GM20000 (cell line): ENCODE measurements around the gene CEACAM19.

Experiments
- DNase-seq: peaks from one replicate; pipeline ENCODE4 v3.0.0; 2012; ENCODE audit warnings: low spot score
- TF ChIP-seq, protein P1 (sequence below): IDR thresholded peaks from 2 replicates; pipeline ENCODE4 v1.5.1; 2012; ENCODE audit warnings: mild to moderate bottlenecking, control low read depth; ENCODE audit errors: extremely low read depth, missing control alignments

The CEACAM19 gene

DNA sequence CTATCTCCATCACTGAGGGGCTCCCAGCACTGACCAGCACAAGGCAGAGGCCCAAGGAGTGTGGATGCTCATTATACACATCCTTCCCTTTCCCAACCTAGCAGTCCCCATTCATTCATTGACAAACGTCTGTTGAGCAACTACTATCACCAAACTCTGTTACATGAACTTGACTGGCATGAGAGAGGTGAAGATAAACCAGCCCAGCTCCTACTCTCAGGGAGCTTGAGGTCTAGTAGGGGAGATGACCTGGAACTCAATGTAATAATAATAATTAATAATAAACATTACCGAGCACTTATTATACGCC, 18.8 kb downstream of the CEACAM19 start:
- TF ChIP-seq, protein P1, sequence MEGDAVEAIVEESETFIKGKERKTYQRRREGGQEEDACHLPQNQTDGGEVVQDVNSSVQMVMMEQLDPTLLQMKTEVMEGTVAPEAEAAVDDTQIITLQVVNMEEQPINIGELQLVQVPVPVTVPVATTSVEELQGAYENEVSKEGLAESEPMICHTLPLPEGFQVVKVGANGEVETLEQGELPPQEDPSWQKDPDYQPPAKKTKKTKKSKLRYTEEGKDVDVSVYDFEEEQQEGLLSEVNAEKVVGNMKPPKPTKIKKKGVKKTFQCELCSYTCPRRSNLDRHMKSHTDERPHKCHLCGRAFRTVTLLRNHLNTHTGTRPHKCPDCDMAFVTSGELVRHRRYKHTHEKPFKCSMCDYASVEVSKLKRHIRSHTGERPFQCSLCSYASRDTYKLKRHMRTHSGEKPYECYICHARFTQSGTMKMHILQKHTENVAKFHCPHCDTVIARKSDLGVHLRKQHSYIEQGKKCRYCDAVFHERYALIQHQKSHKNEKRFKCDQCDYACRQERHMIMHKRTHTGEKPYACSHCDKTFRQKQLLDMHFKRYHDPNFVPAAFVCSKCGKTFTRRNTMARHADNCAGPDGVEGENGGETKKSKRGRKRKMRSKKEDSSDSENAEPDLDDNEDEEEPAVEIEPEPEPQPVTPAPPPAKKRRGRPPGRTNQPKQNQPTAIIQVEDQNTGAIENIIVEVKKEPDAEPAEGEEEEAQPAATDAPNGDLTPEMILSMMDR: no peak
- no peak for DNase-seq

DNA sequence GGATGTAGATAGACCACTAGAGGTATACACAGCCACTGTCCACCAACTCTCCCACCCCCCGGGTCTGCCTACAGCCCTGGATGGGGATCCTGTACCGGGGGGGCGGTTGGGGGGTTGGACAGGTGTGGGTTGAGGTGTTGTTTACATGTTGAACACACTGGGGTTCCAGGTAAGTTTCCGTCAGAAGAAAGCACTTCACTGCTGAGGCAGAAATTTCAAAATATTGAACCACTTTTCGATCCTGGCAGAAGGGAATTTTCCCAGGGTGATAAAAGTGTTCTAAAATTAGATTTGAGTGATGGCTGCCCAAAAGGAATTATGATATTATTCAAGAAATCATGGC, 21.1 kb downstream of the CEACAM19 start:
- no peak for DNase-seq
- TF ChIP-seq, protein P1: no peak

DNA sequence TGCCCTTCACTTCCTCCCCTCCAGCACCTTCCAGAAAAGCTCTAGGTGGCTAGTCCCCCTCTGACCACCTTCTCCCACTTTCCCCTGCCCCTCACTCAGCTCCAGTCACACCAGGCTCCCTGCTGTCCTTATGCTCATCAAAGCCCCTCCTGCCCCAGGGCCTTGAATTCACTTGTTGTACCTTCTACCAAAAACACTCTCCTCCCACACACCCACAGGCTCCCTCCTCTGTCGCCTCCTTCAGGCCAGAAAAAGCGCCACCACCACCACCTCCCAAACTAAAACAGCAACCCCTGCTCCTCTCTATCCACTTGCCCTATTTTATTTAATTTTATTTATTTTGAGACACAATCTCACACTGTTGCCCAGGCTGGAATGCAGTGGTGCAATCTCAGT, 22.9 kb downstream of the CEACAM19 start:
- no peak for DNase-seq
- TF ChIP-seq, protein P1: peak; percentile 32

DNA sequence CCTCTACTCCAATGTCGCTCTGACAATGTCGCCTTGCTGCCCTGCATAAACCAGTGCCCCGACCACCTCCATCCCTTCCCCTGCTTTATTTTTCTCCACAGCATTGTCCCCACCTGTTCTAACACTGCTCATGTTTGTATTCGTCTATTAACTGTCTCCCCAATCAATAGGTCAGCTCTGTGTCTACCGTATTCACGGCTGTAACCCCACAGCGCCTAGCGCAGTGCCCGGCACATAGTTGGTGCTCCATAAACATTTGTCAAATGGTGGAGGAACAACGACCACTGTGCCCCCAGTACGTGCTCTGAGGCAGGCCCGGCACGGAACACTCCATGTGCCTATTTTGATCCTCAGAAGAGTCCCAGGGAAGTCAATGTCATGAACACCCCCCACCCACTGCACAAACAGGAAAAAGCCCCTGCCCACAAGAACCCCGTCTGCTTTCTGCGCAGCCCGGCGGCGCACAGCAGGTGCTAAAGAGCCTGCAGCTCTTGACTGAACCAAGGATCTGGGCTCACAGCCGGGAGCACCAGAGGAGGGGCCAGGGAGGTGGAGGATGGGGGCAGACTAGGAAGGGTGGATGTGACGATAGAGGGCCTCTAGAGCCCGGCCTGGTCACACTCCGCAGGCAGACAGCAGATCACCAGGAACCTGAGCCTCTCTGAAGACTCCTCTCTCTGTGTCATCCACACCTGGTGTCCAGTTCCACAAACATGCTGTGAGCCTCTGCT, 25.8 kb downstream of the CEACAM19 start:
- TF ChIP-seq, protein P1: no peak
- no peak for DNase-seq

DNA sequence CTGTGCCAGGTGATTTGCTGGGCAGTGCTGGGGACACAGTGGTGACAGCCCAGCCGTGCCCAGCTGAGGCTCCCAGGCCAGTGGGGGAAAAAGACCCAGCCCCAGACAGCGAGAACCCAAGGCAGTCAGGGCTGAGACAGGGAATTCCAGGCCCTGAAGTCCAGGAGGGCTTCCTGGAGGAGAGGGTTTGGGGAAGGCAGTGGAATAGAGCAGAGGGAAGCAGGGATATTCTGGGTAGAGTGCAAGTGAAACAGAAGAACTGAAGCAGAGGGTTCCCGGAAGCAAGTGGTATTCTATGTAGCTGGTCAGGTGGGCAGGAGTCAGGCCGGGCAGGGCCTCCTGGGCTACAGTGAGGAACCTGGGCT, 26.4 kb downstream of the CEACAM19 start:
- DNase-seq: no peak
- TF ChIP-seq, protein P1: no peak

DNA sequence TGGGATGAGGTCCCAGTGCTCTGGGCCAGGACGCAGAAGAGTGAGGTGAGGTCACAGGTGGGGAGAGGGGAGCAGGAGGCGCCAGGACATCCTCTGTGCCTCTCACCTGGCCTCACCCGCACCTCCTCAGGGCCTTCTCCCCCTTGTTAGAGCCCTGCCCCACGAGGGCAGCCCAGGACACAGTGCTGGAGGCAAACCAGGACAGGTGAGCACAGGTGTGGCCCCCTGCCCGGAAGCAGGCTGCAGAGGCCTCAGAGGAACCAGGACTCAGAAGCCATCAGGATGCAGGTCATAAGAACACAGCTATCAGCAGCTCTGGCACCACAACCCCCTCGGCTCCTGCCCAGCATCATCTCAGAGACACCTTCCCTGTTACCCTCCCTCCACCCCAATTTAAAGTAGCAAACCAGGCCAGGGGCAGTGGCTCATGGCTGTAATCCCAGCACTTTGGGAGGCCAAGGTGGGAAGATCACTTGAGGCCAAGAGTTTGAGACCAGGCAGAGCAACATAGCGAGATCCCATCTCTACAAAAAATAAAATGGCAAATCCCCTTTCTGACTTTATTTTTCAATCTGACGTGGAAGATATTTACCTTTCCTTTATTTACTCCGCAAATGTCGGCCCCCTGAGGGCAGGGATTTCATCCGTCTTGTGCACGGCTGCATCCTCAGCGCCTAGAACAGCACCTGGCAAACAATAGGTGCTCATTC, 27.4 kb downstream of the CEACAM19 start, which contains the start of gene CEACAM16:
Gene CEACAM16, plus strand, starts transcription at position 660 of the 710 bp plus-strand sequence. CDS start 2,306 bp downstream, outside the sequence.
- no peak for DNase-seq
- TF ChIP-seq, protein P1: no peak

DNA sequence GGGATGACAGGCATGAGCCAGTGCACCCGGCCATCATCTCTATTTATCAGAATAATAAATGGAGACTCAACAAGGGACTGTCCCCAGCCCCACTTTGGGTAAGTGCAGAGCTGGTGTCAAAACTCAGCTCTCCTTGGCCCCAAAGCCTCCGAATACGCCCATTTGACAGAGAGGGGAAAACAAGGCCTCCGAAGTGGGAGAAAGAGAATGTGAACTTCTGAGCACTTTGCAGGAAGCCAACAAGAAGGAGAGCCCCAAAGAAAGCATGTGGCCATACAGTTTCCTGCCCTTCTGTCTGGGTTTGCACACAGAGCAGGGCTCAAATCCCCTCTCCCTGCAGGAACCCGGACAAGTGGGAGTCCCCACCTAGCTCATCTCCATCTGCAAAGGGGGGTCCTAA, 29.3 kb downstream of the CEACAM19 start:
- TF ChIP-seq, protein P1: no peak
- no peak for DNase-seq
